CD4-positive, alpha-beta T cell treated with Interleukin-15 for 4 hours (primary cell): ENCODE data around the gene PI4KA.
"Not testable (repeated sequence)": the region's sequence is repeated elsewhere in the genome, so short reads cannot be mapped to it uniquely, and the experiment has no call there.

ENCODE experiments used
- DNase-seq: peaks from one replicate; pipeline ENCODE4 v3.0.0-alpha.2; 2020; ENCODE audit warnings: low spot score

PI4KA gene

GRCh38 chr22:20663137-20663828 lies 195.3 kb downstream of the PI4KA start:
- no peak for DNase-seq

GRCh38 chr22:20662524-20663036 lies 196.0 kb downstream of the PI4KA start:
- not testable (repeated sequence) for DNase-seq

GRCh38 chr22:20661473-20661872 lies 197.1 kb downstream of the PI4KA start:
- DNase-seq: no peak

GRCh38 chr22:20660441-20661054 lies 198.1 kb downstream of the PI4KA start:
- DNase-seq: no peak

GRCh38 chr22:20659920-20660319 lies 198.7 kb downstream of the PI4KA start:
- no peak for DNase-seq

- DNase-seq: no peak
These were observed 199.4 kb downstream of the PI4KA start for GRCh38 chr22:20659258-20659657.

- no peak for DNase-seq
These were observed 200.0 kb downstream of the PI4KA start for GRCh38 chr22:20658433-20659222.

- no peak for DNase-seq
These were observed 200.6 kb downstream of the PI4KA start for GRCh38 chr22:20657963-20658362.
